Measurements from ENCODE around the gene C1orf35.

The C1orf35 gene

DNA sequence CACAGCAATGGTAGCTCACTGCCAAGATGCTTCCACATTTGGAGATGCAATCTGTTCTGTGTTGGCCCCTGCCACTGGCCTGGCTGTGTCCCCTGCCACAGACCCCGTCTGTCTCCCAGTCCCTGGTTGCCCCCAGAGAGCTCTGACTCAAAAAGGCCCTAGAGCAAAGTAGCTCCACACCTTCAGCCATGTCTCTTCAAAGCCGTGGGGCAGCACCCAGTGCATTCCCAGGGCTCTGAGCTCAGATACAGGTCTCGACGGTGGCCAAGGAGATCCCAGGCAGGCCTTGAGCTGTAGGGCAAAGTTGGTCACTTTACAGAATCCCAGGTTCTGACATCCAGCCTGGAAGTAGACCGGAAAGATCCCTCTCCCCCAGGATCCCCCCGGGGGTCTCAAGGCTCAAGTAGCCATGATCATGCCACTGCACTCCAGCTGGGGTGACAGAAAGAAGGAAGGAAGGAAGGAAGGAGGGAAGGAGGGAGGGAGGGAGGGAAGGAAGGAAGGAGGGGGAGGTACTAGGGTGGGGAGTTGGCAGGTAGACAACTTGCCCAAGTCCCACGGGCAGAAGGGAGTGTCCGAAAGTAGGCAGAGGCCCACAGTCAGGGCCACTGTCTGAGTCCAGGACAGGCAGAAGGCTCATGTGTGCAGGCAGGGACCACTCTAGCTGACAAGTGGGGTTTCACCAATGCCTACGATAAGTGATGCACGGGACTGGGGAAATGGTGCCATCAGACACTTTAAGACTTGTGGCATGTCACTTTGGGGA, 25.4 kb downstream of the C1orf35 start:
- DNase-seq, result no peak

DNA sequence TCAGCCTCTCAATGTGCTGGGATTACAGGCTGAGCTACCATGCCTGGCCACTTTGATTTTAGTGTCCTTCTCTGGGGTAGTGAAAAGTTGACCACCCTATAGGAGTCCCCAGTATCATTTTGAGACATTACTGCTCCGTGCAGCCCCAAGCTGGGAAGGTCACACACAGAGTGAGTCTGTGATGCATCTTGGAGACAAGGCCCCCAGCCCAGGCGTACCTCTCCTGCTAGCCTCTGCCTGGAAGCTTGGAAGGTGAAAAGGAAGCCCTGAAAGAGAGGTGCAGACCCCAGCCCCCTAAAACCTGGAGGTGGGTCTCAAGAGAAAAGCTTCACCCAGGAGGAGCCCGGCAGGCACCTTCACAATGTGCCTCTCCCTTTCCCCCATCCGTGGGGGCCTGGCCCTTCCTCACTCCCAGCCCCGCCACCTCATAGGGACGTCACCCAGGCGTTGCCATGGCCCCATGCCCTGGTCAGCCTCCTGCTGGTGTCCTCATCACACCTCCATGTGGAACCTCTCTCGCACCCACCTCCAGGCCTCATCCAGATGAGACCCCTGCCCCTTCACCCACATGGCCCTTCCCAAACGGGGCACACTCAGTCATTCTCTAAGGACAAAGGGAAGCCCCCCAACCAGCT, 26.2 kb downstream of the C1orf35 start:
- DNase-seq, result no peak

DNA sequence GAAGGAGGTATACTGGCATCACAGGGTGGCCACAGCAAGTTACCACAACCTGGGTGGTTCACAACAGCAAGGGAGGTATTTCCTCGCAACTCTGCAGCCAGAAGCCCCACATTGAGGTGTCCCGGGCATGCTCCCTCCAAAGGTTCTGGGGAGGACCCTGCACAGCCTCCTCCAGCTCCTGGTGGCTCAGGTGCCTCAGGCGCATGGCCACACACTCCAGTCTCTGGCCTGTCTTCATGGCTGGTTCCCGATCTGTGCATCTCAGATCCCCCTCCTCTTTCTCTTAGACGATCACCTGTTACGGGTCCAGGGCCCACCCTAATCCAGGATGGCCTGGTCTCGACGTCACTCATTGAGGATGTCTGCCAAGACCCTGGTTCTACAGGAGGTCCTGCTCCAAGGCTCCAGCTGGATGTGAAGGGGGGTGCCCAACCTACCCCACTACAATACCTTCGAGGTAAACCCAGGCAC, 27.3 kb downstream of the C1orf35 start:
- no peak for DNase-seq

DNA sequence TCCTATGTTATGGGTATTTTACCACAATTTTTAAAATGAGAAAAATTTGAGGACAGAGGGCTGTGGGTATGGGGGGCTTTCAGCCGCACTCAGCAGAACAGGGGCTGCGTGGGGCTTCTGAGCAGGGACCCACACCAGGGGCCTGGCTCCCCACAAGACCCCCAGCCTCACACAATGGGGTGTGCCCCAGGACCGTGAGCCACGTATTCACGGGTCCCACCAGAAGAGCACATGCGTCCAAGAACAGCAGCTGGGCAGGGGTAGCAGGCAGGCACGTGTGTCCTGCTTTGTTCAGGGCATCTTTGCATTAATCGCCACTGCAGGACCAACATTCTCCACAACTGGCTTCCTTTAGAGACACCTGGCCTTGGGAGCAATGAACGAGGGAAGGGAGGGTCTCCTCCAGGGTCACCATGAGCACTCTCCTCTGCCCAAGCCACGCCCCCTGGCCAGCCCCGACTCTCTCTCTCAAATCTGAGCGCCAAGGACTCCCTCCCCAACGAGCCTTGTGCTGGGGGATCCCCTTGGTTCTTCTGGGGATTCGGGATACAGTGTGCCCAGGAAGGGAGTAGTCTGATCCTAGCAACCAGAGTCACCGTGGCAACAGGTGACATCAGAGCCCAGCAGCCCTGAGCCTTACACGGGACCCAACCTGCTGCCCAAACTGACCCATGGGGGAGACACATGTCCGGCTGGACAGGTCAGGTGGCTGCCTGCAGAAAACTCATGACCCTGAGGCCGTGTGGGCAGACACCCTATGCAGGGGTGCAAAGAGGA, 28.0 kb downstream of the C1orf35 start:
- no peak for DNase-seq

DNA sequence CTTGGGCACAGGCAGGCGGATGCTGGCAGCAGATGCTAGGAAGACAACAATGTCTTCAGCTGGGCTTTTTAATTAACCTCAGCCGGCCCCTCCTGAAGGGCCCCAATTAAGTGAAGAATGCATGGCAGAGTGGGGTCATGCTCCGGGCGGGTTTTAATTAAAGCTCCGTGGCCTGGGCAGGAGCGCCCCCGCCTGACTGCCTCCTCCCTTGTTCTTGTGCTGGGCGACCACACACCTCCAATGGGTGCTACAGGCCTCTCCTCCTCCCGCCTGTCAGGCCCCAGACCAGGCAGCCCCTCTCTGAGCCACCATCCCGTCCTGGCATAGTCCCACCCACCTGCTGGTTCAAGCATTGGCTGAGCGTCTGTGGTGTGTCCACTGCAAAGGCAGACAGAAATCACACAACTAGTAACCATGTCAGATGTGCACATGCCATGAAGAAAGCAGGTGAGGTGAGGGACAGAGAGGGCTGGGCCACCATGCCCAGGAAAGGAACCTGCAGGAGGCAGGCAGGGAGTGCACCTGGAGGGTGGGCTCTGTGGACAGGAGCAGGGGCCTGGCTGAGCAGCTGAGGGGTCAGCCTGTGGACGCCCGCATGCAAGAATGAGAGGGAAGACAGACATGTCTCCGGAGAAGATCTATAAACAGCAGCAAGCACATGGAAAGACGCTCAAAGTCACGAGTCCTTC, 29.1 kb downstream of the C1orf35 start:
- no peak for DNase-seq

DNA sequence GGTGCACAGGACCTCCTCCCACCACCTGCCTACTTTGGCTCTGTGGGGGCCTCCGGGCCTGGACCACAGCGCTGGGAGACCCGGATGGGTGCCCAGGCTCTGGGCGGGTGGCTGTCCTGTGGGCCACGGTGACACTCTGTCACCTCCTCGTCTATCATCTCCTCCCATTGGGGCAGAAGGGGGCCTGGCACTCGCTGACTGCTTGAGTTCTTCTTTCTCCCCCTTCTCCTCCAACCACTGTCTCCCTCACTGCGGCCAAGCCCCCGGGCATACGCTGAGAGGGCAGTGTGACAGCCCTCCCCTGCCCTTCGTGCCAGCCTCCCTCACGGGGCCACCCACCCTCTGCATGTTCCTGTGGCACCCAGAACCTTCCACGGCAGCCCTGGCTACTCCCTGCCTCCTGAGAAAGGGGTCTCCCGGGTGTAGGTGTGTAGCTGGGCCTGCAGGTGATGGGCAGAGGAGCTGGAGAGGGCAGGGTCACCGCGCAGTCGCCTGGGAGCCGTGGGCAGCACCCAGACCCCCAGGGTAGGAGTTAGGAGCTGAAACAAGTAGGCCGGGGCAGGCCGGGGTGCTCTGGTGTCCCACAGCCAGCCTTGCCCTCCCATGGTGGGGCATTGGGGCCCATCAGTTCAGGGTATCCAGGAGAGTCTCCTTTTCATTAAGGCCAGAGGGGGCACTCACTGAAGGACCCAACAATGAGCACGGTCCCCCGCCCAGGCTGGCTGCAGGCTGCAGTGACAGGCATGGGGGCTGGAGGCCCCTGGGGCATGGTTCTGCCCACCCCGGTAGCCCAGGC, 29.9 kb downstream of the C1orf35 start:
- no peak for DNase-seq

DNA sequence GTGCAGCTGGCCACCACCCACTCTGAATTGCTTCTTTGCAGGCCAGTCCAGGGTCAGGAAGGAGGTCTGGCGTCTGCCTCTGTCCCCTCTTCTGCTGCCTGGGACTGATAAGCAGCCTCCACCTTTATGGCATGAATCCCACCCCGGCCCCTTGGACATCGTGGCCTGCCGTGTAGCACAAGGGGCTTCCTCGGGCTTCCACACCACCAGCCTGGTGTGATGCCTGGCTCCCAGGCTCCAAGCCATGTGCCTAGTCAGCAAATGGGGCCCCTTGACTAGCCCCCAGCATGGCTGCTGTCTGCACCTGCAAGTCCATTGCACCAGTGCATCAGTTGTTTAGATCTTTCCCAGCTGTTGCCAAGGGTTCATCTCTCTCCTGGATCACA, 30.5 kb downstream of the C1orf35 start:
- DNase-seq, result no peak

DNA sequence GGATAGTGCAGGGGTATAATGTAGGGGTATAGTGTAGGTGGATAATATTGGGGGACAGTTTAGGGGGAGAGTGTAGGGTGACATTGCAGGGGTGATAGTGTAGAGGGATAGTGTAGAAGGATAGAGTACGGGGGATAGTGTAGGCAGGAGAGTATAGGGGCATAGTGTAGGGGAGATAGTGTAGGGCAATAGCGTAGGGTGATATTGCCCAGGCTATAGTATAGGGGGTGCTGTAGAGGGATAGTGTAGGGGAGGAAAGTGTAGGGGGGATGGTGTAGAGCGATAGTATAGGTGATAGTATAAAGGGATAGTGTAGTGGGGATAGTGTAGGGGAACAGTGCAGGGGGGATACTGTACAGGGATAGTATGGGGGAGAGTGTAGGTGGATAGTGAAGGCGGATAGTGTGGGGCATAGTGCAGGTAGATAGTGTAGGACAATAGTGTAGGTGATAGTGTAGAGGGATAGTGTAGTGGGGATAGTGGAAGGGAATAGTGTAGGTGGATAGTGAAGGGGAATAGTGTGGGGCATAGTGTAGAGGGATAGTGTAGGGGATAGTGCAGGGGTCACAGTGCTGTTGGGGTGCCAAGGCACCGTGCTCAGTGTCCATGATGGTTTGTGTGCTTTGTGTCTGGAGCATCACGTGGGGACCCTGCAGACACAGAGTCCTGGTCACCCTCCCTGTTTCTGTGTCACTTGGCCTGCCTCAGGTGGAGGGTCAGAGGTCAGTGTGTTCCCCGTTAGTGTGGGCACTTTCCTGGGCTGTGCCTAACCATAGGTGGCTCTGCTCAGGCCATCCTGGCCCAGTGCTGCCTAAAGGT, 31.1 kb downstream of the C1orf35 start:
- no peak for DNase-seq

DNA sequence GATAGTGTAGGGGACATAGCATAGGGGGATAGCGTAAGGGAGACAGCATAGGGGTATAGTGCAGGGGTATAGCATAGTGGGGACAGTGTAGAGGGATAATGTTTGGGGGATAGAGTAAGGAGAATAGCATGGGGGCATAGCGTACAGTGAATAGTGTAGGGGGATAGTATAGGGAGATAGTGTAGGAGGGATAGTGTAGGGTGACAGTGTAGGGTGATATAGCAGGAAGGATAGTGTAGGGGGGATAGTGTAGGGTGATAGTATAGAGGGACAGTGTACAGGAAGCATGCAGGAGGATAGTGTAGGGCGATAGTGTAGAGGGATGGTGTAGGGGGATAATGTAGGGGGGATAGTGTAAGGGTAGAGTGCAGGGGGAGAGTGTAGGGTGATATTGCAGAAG, 32.3 kb downstream of the C1orf35 start:
- DNase-seq, result no peak

DNA sequence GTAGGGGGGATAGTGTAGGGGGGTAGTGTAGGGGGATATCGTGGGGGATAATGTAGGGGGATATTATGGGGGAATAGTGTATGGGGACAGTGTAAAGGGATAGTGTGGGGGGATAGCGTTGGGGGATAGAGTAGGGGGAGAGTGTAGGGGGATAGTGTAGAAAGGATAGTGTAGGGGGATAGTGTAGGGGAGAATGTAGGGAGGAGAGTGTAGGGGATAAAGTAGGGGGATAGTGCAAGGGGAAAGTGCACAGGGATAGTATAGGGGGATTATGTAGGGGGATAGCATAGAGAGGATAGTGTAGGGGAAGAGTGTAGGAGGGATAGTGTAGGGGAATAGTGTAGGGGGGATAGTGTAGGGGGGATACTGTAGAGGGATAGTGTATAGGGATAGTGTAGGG, 33.0 kb downstream of the C1orf35 start:
- no peak for DNase-seq

DNA sequence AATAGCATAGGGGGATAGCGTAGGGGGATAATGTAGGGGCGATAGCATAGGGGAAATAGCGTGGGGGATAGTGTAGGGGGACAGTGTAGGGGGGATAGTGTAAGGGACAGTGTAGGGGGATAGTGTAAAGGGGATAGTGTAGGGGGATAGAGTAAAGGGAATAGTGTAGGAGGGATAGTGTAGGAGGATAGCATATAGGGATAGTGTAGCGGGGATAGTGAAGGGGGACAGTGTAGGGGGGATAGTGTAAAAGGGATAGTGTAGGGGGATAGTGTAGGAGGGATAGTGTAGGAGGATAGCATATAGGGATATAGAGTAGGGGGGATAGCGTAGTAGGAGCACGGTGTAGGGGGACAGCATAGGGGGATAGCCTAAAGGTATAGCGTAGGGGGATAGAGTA, 34.8 kb downstream of the C1orf35 start:
- no peak for DNase-seq

DNA sequence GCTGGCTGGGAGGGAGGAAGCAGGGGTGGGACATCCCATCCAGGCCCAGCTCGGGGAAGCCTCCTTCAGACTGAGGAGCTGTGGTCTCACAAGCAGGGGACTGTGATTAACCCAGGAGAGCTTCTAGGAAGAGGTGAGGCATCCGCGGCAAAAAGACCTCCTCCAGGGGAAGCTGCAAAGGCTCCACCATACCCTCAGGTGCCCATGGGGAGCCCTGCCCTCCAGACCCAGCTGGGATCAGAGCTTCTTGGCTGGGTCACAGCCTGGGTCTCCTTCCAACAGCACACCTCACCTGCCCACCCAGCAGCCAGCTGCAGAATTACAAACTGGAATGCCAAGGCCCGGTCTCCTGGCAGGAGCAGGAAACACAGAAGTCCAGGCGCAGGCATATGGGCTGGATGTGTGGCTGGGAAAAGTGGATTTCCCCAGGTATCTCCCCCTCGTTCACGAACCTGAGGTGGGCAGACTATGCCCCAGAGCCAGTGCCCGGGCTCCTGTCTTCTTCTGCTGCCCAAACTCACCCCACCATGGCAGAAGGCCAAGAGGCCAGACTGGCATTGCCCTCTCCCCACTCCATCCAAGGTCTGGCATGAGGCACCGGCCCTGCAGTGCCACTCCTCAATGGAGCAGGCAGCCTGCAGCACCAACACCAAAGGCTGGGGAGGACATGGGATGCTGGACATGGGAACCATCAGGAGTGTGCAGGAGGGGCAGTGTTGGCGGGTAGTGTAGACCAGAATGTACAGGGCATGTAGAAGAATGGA, 36.1 kb downstream of the C1orf35 start:
- DNase-seq, result no peak

DNA sequence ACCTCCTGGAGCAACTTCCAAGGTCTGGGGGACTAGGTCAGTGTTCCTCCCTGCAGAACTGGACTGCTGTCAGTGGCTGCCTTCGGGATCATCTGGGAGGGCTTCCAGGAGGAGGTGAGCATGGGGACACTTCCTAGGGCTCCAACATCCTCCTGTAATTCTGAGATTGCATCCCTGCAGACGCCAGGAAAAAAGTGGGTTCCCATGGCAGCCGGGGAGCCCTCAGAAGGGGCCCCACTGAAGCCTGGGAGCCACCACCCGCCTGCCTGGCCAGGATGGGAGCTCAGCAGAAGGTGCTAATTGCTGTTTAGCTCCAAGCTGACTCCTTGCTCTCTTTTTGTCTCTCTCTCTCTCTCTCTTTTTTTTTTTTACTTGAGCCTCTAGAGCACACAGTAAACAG, 36.7 kb downstream of the C1orf35 start:
- DNase-seq, result no peak

DNA sequence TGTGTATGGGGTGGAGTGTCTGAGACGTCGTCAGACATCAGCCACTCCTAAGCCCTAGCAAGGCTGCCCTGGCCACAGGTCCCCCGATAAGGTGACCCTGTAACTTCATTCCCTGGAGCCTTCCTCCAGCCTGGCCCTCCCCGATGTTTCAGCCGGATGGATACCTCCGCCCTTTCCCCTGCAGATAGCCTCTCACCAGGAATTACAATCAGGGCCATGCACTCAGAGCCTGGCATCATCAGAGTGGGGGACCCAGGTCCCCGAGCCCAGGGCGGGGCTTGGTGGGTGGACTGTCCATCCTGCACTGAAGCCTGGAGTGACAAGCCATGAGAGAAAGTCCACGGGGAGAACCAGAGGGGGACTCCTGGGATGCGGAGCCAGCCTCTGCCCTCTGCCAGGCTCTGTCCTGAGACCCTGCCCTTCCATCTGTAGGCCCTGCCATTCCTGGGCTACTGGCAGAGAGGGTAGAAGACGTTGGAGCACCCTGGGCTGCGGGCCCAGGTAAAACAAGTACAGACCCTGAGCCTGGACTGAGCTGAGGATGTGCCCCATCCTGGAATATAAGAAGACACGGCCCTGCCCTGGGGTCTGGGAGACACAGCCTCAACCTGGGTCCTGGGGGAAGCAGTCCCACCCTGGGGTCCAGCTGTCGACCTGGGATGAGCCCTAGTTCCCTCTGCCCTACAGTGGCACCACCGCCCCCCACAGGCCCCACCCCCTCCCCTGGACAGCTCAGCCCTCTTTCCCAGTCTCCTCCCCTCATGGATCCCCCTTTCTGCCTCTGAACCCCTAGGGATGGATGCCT, 37.4 kb downstream of the C1orf35 start:
- DNase-seq, result no peak

DNA sequence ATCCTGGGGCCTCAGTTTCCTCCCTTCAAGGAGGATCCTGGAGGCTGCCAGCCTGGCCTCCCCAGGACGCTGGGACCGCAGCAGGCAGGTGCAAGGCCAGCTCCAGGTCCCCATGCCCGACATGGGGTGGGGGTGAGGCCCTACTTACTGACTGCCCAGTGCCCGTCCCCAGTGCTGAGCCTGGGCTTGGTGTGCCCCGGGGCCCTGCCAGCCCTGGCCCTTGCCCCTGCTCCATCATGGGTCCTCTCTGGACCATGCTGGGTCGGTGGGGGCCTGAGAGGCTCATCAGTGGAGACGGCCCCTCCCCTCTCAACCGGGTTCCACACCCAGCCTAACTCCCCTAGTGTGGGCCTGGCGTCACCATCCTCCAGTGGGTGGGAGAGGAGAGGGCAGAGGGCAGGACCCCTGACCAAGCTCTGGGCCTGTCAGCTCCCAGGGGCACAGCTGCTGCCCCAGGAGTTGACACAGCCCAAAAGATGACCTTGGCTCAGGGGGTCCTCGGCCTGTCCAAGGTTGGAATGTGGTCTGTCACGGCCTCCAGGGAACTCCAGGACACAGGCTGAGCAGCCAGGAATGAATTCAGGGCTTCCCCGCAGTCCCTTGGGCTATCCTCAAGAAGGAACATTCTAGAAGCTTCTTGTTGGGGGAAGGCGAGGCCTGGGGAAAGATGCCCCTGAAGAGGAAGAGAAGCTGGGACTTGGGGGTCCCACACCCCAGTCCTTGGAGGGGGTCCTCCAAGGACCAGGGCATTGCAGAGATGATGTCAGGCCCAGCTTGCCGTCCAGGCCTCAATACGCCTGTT, 38.2 kb downstream of the C1orf35 start:
- DNase-seq, result no peak

DNA sequence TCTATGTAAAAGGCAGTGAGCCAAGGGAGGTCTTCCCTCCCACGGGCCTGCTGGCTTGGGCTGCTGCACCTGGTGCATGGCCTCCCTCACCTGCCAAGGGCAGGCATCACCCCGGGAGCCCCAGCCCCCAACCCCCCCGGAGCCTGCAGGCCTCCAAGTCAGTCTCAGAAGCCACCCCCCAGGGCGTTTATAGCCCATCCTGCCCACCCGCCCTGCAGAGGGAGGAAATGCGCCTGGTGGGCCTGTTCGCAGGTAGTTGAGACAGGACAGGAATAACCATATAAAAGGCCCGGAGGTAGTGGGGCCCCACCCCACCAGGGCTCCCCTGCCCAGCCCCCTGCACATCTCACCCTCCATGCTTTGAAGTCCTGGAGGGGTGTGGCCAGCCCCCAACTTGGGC, 38.8 kb downstream of the C1orf35 start:
- no peak for DNase-seq

DNA sequence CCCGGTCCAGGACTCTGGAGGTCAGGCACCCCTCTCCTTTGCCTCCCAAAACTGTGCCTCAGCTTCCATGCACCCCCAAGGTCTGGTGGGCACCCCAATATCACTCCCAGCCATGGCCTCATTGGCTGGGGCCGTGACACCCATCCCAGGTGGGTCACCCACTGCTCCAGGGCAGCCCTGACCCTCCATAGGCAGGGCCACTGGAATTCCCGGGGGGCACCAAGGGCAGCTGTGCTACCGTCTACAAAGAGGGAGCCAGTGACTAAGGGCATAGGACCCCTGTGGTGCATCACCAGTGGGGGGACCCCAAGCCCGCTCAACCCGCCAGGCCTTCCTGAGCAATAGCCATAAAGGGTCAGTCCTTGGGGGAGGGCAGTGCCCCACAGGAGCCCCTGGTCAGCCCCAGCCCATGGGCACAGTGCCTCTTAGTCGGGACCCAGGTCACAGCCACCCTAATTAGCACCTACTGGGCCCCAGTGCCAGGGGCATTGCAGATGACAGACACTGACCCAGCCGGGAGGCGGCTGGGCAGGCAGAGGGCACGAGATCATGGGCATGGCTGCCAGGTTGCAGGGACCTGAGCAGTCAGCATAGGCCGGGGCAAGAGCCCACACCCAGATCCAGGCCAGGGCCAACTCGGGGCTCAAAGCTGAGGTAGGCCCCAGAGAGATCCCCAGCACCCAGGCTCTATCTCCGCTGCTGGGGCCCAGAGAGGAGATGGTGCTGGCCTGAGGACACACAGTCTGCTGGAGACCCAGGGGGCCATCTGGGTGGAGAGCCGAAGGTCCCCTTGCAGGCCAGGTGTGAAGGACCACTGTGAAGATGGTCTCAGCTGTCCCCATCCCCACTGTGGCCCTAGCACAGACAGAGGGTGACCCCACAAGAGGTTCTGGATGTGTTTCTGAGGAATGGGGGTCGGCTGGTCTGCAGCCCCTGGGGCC, 39.6 kb downstream of the C1orf35 start:
- no peak for DNase-seq

DNA sequence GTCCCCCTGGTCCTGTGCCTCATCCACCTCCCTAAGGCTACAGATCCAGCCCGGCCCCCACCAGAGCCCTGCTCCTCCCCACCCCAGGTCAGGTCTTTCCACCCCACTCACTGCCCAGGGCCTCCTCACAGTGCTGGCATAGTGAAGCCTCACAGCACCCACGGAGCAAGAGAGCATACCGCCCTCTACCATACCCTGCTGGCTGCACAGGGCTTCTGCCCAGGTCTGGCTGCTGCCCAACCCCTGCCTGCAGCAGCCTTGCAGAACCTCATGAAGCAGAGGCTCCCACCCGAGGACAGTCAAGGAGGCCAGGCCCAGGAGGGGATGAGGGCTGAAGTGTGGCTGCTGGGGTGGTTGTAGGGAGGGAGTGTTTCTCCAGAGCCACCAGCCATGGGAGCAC, 40.3 kb downstream of the C1orf35 start:
- no peak for DNase-seq
